Measurements from ENCODE around the gene ANKS3.
"Not testable (repeated sequence)": the region's sequence is repeated elsewhere in the genome, so short reads cannot be mapped to it uniquely, and the experiment has no call there.

Gene ANKS3

DNA sequence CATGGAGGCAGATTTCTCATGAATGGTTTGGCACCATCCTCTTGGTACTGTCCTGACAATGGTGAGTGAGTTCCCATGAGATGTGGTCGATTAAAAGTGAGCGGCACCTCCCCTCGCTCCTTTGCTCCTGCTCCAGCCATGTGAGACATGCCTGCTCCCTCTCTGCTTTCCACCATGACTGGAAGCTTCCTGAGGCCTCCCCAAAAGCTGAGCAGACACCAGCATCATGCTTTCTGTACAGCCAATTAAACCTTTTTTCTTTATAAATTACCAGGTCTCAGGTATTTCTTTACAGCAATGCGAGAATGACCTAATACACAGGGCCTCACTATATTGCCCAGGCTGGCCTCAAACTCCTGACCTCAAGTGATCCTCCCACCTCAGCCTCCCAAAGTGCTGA is 20.8 kb upstream of the ANKS3 start:
- no peak for FAIRE-seq

DNA sequence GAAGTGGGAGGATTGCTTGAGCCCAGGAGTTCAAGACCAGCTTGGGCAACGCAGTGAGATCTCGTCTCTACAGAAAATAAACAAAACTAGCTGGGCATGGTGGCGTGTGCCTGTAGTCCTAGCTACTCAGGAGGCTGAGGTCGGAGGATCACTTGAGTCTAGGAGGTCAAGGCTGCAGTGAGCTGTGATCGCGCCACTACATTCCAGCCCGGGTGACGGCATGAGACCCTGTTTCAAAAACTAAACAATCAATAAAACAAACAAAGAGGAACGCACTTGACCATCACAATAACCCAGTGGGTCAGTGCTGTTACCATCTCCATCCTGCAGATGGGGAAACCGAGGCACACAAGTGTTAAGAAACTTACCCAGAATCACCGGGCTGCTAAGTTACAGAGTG is 19.2 kb upstream of the ANKS3 start:
- FAIRE-seq: no peak

DNA sequence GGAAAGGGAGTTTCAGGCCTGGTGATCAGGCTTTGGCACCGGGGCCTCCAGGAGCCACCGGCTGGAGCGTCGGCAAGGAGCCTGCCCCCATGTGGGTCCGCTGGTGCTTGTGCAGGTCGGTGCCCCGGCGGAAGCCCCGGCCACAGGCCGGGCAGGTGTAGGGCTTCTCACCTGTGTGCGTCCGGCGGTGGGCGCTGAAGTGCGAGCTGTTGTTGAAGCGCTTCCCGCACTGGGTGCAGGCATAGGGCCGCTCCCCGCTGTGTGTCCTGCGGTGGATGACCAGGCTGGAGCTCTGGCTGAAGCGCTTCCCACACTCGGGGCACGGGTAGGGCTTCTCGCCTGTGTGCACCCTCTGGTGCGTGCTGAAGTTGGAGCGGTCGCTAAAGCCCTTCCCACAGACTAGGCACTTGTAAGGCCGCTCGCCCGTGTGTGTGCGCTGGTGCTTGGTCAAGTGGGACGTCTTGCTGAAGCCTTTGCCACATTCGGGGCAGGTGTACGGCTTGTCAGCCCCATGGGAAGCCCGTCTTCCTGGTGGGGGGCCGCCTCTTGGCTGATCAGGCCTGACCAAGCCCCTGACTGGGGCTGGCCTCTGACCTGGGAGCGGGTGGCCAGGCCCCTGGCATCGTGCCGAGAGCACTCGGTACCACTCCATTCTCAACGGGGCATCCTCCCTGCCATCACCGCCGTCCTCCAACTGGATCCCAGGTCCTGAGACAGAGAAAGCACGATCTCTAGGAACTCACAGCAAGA is 18.5 kb upstream of the ANKS3 start:
- no peak for FAIRE-seq

DNA sequence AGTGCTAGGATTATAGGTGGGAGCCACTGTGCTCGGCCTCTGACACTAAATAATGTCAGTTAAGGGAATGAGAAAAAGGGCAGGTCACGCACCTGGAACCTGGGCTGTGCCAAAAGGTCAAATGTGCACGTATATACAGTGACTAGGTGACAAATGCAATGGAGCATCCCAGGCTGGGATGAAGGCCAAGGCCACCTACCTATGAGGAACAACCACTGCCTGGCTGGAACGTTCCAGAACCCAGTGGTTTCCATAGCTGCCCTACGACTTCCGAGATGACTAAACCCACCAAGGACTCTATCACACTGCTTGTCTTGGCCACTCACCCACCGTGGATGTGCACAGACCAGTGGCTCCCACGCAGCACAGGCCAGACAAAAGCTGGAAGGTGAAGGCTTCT is 16.8 kb upstream of the ANKS3 start:
- no peak for FAIRE-seq

DNA sequence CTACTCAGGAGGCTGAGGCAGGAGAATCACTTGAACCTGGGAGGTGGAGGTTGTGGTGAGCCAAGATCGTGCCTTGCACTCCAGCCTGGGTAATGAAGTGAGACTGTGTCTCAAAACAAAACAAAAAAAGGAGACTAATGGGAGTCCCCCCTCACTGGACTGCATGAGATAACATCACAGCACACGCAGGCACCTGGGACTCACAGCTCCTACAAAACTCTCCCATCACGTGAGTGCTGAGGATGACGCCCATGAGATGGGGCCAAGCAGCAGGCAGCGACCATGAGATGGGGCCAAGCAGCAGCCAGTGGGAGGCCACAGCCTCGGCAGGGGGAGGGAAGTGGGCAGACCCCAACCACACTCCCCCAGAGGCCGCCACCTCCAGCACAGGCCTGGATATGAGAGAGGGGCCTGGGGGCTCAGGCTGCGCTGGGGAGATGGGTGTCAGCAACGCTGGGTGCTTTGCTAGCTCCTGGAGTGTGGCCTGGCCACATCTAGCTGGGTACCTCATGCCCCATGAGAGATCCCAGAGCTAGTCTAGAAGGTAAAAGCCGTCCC is 15.7 kb upstream of the ANKS3 start:
- no peak for FAIRE-seq

DNA sequence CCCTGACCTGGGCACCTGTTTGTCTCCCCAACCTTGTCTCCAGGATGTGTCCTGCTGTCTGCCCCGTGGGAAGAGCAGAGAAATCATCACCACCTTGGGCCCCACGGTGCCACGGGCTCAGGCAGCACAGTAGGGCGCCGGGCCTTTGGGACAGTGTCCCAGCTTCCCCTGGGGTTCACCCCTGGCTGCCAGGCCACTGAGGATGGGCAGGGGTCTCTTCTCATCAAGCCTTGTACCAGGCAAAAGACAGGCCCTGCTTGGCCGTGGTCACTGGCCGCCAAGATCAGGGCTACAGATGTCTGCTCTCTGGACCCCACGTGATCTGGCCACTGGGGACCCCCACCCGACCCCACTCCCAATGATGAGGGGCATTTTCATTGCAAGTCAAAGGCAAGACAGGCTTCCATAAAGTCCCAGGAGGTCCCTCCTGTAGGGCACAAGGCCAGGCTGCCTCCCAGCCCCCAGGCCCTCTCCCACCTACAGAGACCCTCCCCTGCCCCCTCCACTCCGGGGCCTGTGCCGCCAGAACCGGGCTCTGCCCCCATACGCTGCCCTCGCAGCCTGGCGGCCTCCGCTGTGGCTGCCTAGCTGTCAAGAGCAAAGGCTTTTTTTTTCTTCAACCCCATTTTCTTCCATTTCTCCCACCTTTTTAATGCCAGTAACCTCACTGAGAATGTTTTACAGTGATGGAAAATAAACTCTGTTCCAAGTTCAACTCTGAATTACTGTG is 14.8 kb upstream of the ANKS3 start:
- FAIRE-seq: no peak

DNA sequence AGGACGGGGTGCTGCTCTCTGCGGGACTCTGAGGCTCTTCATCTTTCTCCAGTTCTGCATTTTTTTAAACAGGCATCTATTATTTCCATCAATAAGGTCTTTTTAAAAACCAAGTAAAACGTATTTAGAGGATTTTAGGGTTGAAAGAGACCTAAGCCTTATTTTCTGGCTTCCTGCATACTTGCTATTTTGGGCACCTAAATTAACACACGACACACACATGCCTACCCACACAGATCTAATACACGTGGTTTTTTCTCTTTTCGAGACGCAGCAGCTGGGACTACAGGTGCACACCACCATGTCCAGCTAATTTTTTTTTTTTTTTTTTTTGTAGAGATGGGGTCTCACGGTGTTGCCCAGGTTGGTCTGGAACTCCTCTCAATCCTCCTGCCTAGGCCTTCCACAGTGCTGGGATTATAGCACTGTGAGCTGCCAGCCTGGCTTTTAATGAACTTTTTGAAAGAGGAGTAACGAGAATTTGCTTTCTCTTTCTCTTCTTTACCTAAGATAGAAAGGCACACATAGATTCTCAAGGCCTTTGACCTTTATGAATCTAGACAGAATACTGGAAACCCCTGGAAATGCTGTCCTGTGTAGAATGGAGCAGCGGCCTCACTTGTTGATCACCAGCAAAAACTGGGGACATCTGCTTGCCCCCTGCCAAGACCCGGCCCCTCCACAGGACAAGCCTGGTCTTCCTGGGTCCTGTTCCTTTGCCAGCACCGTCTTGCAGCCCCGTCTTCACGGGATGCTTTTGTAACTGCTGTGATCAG is 14.0 kb upstream of the ANKS3 start:
- no peak for FAIRE-seq

DNA sequence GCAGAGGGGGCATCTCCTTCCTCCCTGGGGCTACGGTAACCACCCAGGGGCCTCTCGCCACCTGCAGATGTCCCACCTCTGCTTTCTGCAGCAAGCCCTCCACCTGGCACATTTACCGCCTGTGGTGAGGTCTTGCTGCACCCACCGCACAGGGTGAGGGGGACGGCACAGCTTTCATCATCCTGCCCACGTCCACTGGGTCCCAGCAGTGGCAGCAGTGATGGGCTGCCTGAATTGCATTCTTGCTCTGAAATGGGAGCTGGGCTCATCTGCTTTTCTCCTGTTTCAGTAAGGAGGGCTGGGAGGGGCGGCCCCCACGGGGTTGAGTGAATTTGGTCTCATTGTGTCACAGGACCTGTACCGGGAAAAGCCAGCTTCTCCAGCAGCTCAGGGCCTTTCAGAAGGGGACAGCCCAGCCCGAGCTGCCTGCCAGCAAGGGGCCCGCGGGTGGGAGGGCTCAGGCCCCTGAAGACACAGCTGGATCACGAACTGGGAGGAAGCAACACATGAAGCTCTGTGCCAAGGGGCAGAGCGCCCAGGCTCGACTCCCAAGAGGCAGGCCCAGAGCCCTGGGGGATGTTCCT is 13.0 kb upstream of the ANKS3 start:
- no peak for FAIRE-seq

DNA sequence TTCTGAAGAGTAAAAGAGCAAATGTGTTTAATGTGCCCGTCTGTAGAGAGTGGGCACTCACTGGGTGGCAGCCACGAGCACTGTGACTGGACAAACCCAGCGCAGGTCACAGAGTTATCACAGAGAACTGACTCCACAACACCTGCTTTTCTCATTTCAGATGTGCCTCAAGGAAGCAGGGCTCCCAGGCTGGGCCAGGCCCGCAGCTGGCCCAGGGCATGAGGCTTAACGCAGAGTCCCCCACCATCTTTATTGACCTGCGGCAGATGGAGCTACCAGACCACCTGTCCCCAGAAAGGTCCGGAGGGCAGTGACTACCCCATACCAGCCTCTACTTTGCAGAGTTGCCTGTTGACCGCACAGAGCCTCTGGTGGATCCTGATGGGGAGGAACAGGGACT is 12.1 kb upstream of the ANKS3 start:
- FAIRE-seq: no peak

DNA sequence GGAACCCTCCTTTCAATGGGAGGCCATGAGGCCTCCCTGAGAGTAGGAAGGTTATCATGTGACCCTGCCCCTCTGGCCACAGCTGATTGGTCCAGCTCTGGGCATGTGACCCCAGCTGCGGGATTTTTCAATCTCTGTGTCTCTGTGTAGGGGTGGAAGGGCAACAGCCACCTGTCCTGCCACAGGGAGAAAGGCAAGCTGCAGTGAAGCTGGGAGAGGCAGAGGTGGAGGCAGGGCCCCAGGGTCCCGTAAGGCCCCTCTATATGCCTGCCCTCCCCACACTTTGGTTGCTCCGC is 11.2 kb upstream of the ANKS3 start:
- FAIRE-seq: no peak

DNA sequence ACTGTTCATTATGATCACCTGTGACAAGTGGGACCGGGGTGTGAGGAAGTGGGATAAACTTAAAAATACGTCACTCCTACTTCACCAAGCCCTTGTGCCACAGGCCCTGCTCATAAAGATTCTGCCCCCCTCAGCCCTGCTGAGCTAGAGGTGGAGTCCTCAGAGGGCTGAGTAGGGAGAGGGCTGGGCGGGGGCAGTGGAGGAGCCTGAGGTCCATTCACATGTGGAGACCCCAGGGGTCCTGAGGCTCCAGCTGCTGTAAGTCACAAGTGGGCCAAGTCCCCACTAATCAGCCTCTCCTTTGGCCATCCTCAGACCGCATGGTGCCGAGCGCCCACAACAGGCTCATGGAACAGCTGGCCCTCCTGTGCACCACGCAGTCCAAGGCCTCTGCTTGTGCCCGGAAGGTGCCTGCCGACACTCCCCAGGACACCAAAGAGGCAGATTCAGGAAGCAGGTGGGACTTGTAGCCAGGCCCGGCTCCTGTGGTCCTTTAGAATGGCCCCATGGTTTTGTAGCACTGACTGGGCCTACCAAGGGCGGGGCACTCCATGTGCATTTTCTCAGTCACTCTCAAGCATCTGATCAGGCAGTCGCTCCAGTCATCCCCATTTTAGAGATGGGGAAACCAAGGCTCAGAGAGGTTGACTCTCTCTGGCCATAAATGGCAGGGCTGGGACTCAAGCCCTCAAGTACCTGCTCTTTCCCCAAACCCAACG is 10.6 kb upstream of the ANKS3 start:
- FAIRE-seq: no peak

DNA sequence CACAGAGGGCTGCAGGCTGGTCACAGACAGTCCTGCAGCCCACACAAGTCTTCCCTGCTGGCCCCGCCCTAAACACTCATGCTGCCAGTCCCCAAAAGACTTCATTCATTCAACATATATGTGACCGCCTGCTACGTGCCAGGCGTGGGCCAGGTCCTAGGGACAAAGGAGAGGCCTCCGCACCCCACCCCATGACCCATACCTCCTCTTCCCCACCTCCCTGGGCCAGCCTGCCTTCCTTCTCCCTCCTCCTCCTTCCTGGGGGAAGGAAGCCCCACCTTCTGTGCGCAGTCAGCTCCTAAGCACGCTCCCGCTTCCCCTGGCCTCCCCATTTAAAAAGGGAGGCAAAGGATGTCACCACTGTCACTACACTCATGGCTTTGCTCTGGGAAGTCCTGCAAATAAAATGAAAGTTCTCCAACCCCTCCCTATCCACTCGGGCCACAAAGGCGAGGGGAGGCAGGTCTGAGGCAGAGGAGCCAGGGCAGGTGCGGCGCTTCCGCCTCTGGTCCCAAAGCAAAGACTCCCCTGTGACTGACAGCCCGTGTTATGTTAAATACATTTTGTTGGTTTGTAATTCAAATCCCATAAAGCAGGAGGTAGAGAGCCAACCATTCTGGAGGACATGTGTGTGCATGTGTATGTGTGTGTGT is 9.3 kb upstream of the ANKS3 start:
- FAIRE-seq: no peak

DNA sequence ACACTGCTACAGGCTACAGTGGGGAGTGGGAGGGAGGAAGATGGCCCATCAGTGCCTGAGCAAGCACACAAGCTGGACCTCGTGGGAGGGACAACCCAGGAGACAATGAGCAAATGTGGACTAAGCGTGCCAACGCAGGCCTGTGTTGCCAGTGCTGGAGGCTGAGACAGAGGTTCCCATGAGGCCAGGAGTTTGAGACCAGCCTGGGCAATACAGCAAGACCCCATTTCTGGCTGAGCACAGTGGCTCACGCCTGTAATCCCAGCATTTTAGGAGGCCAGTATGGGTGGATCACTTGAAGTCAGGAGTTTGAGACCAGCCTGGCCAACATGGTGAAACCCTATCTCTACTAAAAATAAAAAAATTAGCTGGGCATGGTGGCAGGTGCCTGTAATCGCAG is 4.3 kb upstream of the ANKS3 start:
- not testable (repeated sequence) for FAIRE-seq

DNA sequence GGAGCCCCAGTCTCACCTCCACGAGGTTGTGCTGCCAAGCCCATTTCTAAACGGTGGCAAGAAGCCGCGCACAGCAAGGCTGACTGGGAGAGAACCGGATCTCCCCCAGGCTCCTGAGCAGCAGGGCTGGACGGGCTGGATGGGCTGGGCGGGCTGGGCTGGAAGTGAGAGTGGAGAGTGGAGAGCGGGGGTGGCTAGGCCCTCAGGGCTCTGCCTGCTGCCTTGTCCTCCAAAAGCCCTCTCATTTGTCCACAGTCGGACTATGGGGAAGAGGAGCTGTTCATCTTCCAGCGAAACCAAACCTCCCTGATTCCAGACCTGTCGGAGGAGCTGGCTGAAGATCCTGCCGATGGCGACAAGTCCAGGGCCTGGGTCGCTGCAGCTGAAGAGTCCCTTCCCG is 3.5 kb upstream of the ANKS3 start:
- FAIRE-seq: no peak

DNA sequence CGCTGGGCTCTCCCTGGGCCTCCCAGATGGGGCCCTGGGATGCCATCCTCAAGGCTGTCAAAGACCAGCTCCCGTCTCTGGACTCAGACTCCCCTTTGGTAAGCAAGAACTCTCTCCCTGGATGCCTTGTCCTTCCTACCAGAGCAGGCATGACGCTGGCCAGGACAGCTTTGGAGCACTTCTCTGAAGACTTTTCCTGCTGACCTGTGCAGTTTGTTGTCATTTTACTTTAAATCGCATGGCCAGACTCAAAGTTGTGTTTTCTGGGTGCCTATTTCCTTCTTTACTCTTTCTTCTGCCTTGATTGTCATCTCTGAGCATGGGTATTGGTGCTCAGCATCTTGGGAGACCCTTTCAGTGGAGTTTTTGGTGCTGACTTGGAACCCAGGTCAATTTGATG is 2.5 kb upstream of the ANKS3 start:
- FAIRE-seq: no peak

DNA sequence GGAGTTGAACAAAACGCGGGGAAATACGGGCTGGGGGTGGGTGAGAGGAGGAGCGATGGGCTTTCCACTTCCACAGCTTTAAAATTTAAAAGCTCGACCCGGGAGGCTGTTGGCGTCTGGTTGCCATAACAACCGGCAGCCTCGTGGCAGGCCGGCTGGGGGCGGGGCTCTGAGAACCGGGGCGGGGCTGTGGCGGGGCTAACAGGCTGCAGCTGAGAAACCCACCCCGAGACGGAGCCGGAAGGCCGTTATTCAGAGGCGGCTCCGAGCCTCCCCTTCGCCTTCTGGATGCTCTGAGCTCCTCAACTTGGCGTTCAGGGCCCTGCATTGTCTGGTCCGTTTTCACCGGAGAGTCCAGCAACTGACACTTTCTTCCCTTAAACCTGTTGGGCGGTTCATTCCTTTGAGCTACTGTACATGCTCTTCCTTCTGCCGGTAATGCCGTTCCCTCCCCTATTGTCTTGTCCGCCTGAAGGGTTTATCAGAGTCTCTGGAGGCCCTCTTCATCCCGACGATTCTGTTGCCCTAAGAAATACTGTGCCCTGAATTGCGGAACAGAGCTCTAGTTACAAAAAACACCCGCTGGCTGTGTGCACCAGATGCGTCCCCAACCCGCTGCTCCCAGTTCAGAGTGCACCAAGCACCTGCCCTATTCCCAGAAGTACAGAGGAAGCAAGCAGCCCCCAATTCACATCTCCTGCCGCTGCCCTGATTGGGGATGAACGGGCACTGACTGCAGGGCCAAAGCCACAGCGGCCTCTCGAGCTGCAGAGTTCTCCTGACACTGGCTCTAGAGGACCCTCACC is 862 bp upstream of the ANKS3 start:
- FAIRE-seq: no peak

DNA sequence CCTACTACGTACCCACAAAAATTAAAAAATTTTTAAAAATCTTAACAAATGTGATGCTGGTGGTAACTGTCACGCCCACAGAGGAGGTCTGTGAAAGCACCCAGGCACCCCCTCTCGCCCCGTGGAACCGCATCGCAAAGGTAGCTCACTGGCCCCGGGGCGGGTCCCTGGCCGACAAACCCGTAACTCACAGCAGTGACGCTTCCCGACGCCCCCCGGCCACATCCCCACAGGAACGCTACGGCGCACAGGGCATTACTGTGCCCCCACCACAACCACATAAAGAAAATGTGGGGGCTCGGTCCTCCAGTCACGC is 366 bp downstream of the ANKS3 start:
- FAIRE-seq: no peak

DNA sequence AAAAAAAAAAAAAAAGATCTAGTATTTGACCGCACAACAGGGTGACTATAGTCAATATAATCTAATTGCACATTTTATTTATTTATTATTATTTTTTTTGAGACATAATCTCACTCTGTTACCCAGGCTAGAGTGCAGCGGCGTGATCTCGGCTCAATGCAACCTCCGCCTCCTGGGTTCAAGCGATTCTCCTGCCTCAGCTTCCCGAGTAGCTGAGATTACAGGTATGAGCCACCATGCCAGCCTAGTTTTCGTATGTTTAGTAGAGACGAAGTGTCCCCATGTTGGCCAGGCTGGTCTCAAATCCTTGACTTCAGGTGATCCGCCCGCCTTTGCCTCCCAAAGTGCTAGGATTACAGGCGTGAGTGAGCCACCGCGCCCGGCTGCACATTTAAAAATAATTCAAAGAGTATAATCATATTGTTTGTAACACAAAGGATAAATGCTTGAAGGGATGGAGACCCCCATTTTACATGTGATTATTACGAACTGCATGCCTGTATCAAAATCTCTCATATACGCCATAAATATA is 794 bp downstream of the ANKS3 start:
- FAIRE-seq: no peak

DNA sequence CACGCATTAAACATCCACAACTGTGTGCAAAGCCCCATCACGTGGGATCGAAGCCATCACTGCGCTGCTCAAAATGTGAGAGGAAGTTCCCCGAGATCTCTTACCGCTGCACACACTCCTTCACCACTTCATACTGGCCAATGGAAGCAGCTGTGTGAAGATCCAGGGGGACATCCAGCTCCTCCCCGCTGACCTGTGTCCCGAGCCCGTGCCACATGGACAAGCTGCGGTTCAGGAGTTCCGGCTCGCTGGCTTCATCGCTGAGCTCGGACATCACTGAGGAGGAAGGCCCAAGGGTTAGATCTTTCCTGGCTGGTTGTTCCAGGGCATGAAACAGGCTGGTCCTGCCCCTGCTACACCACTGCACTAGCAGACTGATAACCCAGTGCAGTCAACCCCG is 4.2 kb downstream of the ANKS3 start:
- no peak for FAIRE-seq

DNA sequence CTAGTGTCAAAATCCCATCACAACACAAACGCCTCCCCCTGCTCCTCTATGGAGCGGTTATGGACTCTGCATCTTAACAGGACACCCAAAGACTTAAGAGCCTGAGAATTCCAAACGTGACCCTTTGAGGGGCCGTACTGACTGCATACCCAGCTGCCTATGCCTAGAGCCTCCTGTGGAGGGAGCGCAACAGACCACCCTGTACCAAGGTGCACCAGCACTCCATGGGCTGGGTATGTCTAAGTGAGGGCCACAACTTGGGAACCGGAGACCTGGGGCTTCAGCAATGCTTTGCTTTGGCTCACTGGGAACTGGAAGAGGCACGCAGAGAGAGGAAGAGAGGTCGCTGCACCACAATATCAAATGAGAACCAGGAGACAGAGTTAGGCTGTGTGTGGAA is 5.4 kb downstream of the ANKS3 start:
- no peak for FAIRE-seq

DNA sequence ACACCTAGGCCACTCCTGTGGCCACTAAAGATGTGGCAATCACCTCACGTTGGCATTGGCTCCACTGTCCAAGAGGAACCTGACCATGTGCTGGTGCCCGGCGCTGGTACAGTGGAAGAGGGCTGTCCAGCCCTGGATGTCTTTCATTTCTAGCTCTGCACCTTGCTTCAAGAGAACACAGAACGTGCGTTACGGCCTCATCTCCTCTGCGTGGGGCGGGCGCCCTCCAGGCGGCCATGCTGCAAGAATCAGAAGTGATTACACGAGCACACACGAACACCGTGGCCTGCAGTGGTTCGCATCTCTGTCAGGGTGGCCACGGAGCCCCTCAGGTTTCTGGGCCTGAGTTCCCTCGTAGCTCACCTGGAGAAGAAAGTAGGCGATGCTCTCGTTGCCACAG is 7.5 kb downstream of the ANKS3 start:
- FAIRE-seq: no peak

Data from A204.1 (cell line).